Limb (tissue), 2 donors: Measurements from ENCODE around the gene CTDP1.
"Not testable (repeated sequence)": the region's sequence is repeated elsewhere in the genome, so short reads cannot be mapped to it uniquely, and the experiment has no call there.

Experiments
- DNase-seq, 2 donors: peaks; one replicate each; pipeline ENCODE4 v3.0.0-alpha.2; 2016; ENCODE audit errors: extremely low spot score in 2 of 2

The CTDP1 gene

GRCh38 chr18:79697976-79698375 lies 18.4 kb downstream of the CTDP1 start:
- no peak for DNase-seq

GRCh38 chr18:79698668-79699335 lies 19.2 kb downstream of the CTDP1 start:
- DNase-seq = no peak

GRCh38 chr18:79699653-79700052 lies 20.1 kb downstream of the CTDP1 start:
- DNase-seq = no peak

- DNase-seq = no peak
Observed at GRCh38 chr18:79702906-79703305, 23.3 kb downstream of the CTDP1 start.

GRCh38 chr18:79704631-79705030 lies 25.0 kb downstream of the CTDP1 start:
- DNase-seq = no peak

GRCh38 chr18:79705272-79705671 lies 25.7 kb downstream of the CTDP1 start:
- DNase-seq = no peak

- DNase-seq = no peak
Observed at GRCh38 chr18:79706006-79706405, 26.4 kb downstream of the CTDP1 start.

- no peak for DNase-seq
Observed at GRCh38 chr18:79706658-79707057, 27.1 kb downstream of the CTDP1 start.

GRCh38 chr18:79707239-79707638 lies 27.6 kb downstream of the CTDP1 start:
- no peak for DNase-seq

GRCh38 chr18:79707671-79708070 lies 28.1 kb downstream of the CTDP1 start:
- no peak for DNase-seq

- DNase-seq = no peak
Observed at GRCh38 chr18:79708412-79708811, 28.8 kb downstream of the CTDP1 start.

- no peak for DNase-seq
Observed at GRCh38 chr18:79712206-79712857, 32.7 kb downstream of the CTDP1 start.

GRCh38 chr18:79713341-79713740 lies 33.7 kb downstream of the CTDP1 start:
- DNase-seq = no peak

GRCh38 chr18:79714531-79715240 lies 35.1 kb downstream of the CTDP1 start:
- no peak for DNase-seq

- no peak for DNase-seq
Observed at GRCh38 chr18:79715280-79715679, 35.7 kb downstream of the CTDP1 start.

- no peak for DNase-seq
Observed at GRCh38 chr18:79717059-79717458, 37.5 kb downstream of the CTDP1 start.

GRCh38 chr18:79717555-79718074 lies 38.0 kb downstream of the CTDP1 start:
- DNase-seq = no peak

GRCh38 chr18:79718126-79718525 lies 38.5 kb downstream of the CTDP1 start:
- DNase-seq = no peak

GRCh38 chr18:79718878-79719477 lies 39.4 kb downstream of the CTDP1 start:
- no peak for DNase-seq

GRCh38 chr18:79719478-79720358 lies 40.1 kb downstream of the CTDP1 start:
- DNase-seq = not testable (repeated sequence)

GRCh38 chr18:79720359-79720733 lies 40.7 kb downstream of the CTDP1 start:
- no peak for DNase-seq
